Psoas muscle (tissue), 8 donors: ENCODE data around the gene P2RX4. TPM values are rescaled to one million over a fixed set of nuclear protein-coding genes. Genes with fewer than 3 reads are reported as not detected.

Source experiments
- ATAC-seq, 4 donors: fragments of 200-7000 bp; cut with Tn5 transposase; one replicate each; pipeline ENCODE4 v1.9.1; 2020; ENCODE audit warnings: moderate library complexity in 3 of 4, mild to moderate bottlenecking in 2 of 4
- DNase-seq, 2 donors: peaks; one replicate each; pipeline ENCODE4 v3.0.0-alpha.2; 2020
- H3K27ac ChIP-seq: fragments of 200-600 bp; one replicate; pipeline ENCODE4 v1.8.0; 2022
- H3K27me3 ChIP-seq, 3 donors: fragments of 200-600 bp in 1 of 3; one replicate each; pipeline versions ENCODE4 v1.6.1 to v1.8.0; 2013 to 2022; ENCODE audit warnings: low read length in 2 of 3, mild to moderate bottlenecking in 2 of 3, moderate library complexity in 1 of 3; ENCODE audit not compliant: insufficient read depth in 3 of 3
- H3K36me3 ChIP-seq, 2 donors: fragments of 200-600 bp in 1 of 2; one replicate each; pipeline versions ENCODE4 v1.6.1 to v1.8.0; 2013 to 2022; ENCODE audit warnings: low read depth in 1 of 2, mild to moderate bottlenecking in 1 of 2, moderate library complexity in 1 of 2; ENCODE audit not compliant: insufficient read depth in 1 of 2
- H3K4me1 ChIP-seq: fragments of 200-600 bp; one replicate; pipeline ENCODE4 v1.8.0; 2022
- H3K4me3 ChIP-seq: fragments of 200-600 bp; one replicate; pipeline ENCODE4 v1.8.0; 2022; ENCODE audit warnings: mild to moderate bottlenecking
- H3K9me3 ChIP-seq: fragments of 200-600 bp; one replicate; pipeline ENCODE4 v1.8.0; 2022
- WGBS, 3 donors: extraction: QIAGEN DNeasy Blood & Tissue Kit; methylation state at CpG; one replicate each; pipeline versions ENCODE4 v1.1.6 to v1.1.7; 2013; 5-methylcytosine and 5-hydroxymethylcytosine counted together
- intact Hi-C, 2 donors: fragments of 100-400 bp; cut with DNase I; formaldehyde crosslinking; loops; one replicate each; pipeline versions ENCODE4 v1.11.0 to v1.14.2; 2022
- polyA plus RNA-seq, 3 donors: library from polyadenylated mRNA; stranded (reverse); fragments of 200-250 nt; gene quantifications; one replicate each; pipeline ENCODE4 v1.2.3, GENCODE V29; 2013
- total RNA-seq, 4 donors: library from RNA; stranded (reverse); fragmentation: NEBNext Ultra II Directional in 2 of 4; extraction: Animal tissue kit (Norgen Biotek cat#: 25700) in 2 of 4; gene quantifications; one replicate each; pipeline versions ENCODE4 v1.2.1 to v1.2.4, GENCODE V29; 2021 to 2023
- TF ChIP-seq, protein P1 (sequence below): fragments of 200-600 bp; IDR thresholded peaks from one replicate; pipeline ENCODE4 v1.8.0; 2022; ENCODE audit warnings: antibody characterized with exemption
- donor health status: healthy with polysubstance abuse.
- donor health status: DM: no; HTN: no; CAD: no; lungs with moderate emphysema.
- donor health status: Bipolar disorder and iron deficiency.
- donor health status: healthy.
- donor health status: DM: yes; HTN: yes; CAD: no.
- donor health status: DM: no; HTN: no; CAD: no.
- donor health status: DM: no; HTN: no; CAD: no.
- donor health status: DM: yes; HTN: yes; CAD: no.

Gene P2RX4
- total and polyA plus RNA-seq, 7 donors, result 1.1 to 3.4 (median 1.7) TPM

DNA sequence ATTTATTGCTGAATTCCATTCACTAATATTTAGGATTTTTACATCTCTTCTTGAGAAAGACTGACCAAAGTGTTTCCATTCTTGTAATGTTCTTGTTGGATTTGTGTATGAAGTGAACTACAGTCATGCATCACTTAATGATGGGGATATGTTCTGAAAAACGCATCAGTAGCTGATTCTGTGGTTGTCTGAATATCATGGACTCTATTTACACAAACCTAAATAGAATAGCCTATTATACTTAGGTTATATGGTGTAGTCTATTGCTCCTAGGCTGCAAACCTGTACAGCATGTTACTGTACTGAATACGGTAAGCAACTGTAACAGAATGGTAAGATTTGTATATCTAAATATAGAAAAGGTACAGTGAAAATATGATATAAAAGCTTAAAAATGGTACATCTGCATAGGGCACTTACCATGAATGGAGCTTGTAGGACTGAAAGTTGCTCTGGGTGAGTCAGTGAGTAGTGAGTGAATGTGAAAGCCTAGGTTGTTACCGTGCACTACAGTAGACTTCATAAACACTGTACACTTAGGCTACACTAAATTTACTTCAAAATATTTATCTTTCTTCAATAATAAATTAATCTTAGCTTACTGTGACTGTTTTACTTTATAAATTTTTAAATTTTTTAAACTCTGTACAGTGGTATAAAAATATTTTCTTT is 27.6 kb upstream of the P2RX4 start:
- no peaks in the 10 kb centered on the region for H3K4me1 ChIP-seq
- ATAC-seq (no peak), DNase-seq (no peak)
- H3K4me3 ChIP-seq, result no peak overlapping the region
- no peaks in the 10 kb centered on the region for H3K36me3 ChIP-seq
- intact Hi-C loops, result no loop called here
- 81 to 92% (median 91%) methylated on average over 3 of the region's 3 CpGs for WGBS, 3 donors
- no peaks in the 10 kb centered on the region for H3K27me3 ChIP-seq
- H3K9me3 ChIP-seq, result no peaks in the 10 kb centered on the region
- no peak overlapping the region for H3K27ac ChIP-seq
- TF ChIP-seq, protein P1, sequence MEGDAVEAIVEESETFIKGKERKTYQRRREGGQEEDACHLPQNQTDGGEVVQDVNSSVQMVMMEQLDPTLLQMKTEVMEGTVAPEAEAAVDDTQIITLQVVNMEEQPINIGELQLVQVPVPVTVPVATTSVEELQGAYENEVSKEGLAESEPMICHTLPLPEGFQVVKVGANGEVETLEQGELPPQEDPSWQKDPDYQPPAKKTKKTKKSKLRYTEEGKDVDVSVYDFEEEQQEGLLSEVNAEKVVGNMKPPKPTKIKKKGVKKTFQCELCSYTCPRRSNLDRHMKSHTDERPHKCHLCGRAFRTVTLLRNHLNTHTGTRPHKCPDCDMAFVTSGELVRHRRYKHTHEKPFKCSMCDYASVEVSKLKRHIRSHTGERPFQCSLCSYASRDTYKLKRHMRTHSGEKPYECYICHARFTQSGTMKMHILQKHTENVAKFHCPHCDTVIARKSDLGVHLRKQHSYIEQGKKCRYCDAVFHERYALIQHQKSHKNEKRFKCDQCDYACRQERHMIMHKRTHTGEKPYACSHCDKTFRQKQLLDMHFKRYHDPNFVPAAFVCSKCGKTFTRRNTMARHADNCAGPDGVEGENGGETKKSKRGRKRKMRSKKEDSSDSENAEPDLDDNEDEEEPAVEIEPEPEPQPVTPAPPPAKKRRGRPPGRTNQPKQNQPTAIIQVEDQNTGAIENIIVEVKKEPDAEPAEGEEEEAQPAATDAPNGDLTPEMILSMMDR, result no peak

DNA sequence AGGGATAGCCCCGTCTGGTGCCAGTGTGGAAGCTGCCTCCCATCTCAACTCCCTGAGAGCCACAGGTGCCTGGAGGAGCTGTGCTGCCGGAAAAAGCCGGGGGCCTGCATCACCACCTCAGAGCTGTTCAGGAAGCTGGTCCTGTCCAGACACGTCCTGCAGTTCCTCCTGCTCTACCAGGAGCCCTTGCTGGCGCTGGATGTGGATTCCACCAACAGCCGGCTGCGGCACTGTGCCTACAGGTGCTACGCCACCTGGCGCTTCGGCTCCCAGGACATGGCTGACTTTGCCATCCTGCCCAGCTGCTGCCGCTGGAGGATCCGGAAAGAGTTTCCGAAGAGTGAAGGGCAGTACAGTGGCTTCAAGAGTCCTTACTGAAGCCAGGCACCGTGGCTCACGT is 25.5 kb upstream of the P2RX4 start:
- Histone ChIP-seq H3K9me3 (no peaks in the 10 kb centered on the region), H3K4me1 (no peaks in the 10 kb centered on the region), H3K27me3 (no peaks in the 10 kb centered on the region), H3K27ac (no peak overlapping the region), H3K36me3 (no peaks in the 10 kb centered on the region), H3K4me3 (no peak overlapping the region)
- ATAC-seq, result no peak
- TF ChIP-seq, protein P1, result no peak
- no peak for DNase-seq
- intact Hi-C loops, result no loop called here
- 84 to 88% (median 86%) methylated on average over 15 of the region's 15 CpGs for WGBS, 3 donors

GRCh38 chr12:121184984-121185889 is 24.7 kb upstream of the P2RX4 start:
- Histone ChIP-seq H3K27me3 (no peaks in the 10 kb centered on the region), H3K4me3 (no peak overlapping the region), H3K4me1 (no peaks in the 10 kb centered on the region), H3K9me3 (no peaks in the 10 kb centered on the region), H3K27ac (no peak overlapping the region), H3K36me3 (no peaks in the 10 kb centered on the region)
- intact Hi-C loops, result no loop called here
- no peak for DNase-seq
- ATAC-seq, result no peak
- WGBS, 3 donors, result 93 to 97% (median 95%) methylated on average over 7 of the region's 7 CpGs
- TF ChIP-seq, protein P1, result no peak

- Histone ChIP-seq H3K27me3 (no peaks in the 10 kb centered on the region), H3K4me1 (no peaks in the 10 kb centered on the region), H3K36me3 (no peaks in the 10 kb centered on the region), H3K27ac (no peak overlapping the region), H3K9me3 (no peaks in the 10 kb centered on the region), H3K4me3 (no peak overlapping the region)
- WGBS, 3 donors, result 69 to 84% (median 78%) methylated on average over 2 of the region's 2 CpGs
- DNase-seq (no peak), ATAC-seq (no peak)
- TF ChIP-seq, protein P1, result no peak
- intact Hi-C loops, result no loop called here
Observed at GRCh38 chr12:121186826-121187225, 23.1 kb upstream of the P2RX4 start.
